GM06990 (cell line): ENCODE data around the gene SCN3B.

Source experiments
- DNase-seq: peaks from one replicate; pipeline ENCODE4 v3.0.0-alpha.2; 2011; ENCODE audit not compliant: insufficient read length; ENCODE audit errors: extremely low read depth
- H3K27me3 ChIP-seq: replicated peaks from 2 replicates; pipeline ENCODE4 v1.6.0; 2011; ENCODE audit warnings: low read length; ENCODE audit not compliant: control insufficient read depth, insufficient read depth
- H3K36me3 ChIP-seq: 2 replicates; pipeline ENCODE4 v1.5.1; 2011; ENCODE audit warnings: low read length; ENCODE audit not compliant: control insufficient read depth, insufficient read depth
- H3K4me3 ChIP-seq: replicated peaks from 2 replicates; pipeline ENCODE4 v1.5.1; 2011; ENCODE audit warnings: low read depth, mild to moderate bottlenecking, control low read depth, low read length
- TF ChIP-seq, protein P1 (sequence below): IDR thresholded peaks from 2 replicates; pipeline ENCODE4 v1.5.1; 2011; ENCODE audit warnings: low read length, control low read depth, mild to moderate bottlenecking, inconsistent platforms; ENCODE audit not compliant: insufficient read depth, poor library complexity, severe bottlenecking

The SCN3B gene

DNA sequence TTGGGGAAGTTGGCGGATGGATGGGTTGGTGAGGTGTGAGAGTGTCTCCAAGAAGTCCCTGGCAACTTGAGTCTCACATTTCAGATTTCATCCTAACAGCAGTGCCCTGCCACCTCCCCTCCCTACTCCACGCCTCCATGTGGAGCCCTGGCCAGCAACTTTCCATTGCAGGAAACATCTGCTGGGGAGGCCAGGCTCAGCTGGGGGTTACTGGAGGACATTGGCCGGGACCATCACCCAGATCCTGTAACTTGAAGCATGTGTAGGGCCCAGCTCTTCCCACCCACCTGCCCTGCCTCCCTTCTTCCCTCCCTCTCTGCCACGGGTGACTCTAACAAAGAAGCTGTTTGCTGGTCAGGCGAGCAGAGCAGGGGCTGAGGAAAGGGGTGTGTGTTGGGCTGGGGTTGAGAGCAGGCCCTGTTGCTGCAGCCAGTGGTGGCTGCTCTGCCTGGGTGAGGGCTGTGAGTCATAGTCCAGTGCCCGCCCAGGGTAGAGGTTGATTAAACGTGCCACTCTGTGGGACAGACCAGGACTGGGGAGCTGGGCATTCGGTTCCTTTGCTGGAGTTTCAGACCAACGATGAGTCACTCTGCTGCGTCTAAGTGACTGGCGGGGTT lies 64.0 kb downstream of the SCN3B start:
- TF ChIP-seq, protein P1, sequence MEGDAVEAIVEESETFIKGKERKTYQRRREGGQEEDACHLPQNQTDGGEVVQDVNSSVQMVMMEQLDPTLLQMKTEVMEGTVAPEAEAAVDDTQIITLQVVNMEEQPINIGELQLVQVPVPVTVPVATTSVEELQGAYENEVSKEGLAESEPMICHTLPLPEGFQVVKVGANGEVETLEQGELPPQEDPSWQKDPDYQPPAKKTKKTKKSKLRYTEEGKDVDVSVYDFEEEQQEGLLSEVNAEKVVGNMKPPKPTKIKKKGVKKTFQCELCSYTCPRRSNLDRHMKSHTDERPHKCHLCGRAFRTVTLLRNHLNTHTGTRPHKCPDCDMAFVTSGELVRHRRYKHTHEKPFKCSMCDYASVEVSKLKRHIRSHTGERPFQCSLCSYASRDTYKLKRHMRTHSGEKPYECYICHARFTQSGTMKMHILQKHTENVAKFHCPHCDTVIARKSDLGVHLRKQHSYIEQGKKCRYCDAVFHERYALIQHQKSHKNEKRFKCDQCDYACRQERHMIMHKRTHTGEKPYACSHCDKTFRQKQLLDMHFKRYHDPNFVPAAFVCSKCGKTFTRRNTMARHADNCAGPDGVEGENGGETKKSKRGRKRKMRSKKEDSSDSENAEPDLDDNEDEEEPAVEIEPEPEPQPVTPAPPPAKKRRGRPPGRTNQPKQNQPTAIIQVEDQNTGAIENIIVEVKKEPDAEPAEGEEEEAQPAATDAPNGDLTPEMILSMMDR: no peak
- Histone ChIP-seq H3K4me3 (no peak overlapping the region), H3K36me3 (0 out of 2 replicates have a peak, but pooled peaks cover 2% of the 10 kb centered on the region), H3K27me3 (no peaks in the 10 kb centered on the region)
- DNase-seq: no peak

DNA sequence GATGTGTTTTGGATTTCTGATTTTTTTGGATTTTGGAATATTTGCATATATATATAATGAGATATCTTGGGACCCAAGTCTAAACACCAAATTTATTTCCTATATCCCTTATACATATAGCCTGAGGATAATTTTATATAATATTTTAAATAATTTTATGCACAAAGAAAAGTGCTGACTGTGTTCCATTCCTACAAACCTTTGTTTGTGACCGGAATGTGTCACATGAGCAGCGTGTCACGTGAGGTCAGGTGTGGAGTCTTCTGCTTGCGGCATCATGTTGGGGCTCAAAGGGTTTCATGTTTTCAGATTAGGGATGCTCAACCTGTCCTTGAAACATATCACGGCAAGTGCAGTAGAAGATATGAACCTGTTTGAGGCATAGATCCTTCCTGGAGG lies 65.6 kb downstream of the SCN3B start:
- TF ChIP-seq, protein P1: no peak

DNA sequence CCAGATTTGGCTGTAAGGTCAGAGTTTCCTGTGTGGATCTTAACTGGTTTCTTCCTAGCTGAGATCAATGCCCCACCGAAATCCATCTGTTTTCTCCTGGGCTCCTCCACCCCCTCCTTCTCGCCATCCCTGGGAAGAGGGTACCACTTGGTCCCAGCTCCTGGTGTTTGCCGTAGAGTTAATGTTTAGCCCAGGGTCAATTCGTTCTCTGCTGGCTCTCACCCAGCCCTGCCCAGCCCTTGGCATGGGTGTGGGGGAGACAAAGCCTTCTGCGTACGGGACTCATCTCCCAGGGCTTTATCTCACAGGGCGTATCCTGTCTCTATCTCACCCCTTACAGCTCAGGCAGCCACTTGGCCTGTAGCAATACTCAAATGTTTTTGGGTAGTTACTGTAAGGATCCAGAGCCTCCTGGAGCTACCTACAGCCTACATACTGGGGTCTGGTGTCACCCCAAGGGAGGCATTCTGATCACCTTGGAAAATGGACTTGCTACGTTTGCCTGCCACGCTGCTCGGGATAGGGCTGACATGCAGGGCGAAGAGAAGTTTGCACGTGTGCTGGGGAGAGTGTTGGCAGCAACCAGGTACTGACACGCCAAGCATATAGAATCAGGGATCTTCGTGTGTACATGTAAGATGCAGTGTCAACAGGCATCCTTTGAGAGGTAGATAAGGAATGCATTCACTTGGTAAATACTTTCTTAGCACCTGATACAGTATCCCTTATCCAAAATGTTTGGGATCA lies 66.1 kb downstream of the SCN3B start:
- no peak for DNase-seq
- TF ChIP-seq, protein P1: no peak
- Histone ChIP-seq H3K27me3 (no peaks in the 10 kb centered on the region), H3K36me3 (0 out of 2 replicates have a peak, but pooled peaks cover 2% of the 10 kb centered on the region), H3K4me3 (no peak overlapping the region)

More for the DNA sequence above, 65.6 kb downstream of the SCN3B start:
- Histone ChIP-seq H3K4me3 (no peak overlapping the region), H3K36me3 (0 out of 2 replicates have a peak, but pooled peaks cover 2% of the 10 kb centered on the region), H3K27me3 (no peaks in the 10 kb centered on the region)
- DNase-seq: no peak

DNA sequence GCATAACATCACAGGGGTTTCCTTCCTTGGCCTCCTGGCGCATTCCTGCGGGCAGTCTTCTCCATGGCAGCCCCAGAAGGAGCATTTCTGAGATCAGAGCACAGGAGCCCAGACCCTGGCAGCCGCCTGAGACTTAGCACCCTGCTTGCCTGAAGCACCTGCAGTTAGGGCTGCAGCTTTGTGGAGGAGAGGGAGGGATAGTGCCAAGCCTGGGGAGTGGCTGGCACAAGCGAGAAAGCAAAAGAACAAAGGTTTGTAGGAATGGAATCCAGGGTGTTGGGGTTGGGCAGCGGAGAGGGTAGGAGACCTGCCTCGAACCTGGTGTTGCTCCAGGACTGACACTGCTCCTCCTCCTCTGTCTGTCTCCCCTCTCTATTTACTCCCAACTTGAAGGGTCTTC lies 66.9 kb downstream of the SCN3B start:
- Histone ChIP-seq H3K4me3 (no peak overlapping the region), H3K27me3 (no peaks in the 10 kb centered on the region), H3K36me3 (0 out of 2 replicates have a peak, but pooled peaks cover 2% of the 10 kb centered on the region)
- no peak for DNase-seq
- TF ChIP-seq, protein P1: no peak

DNA sequence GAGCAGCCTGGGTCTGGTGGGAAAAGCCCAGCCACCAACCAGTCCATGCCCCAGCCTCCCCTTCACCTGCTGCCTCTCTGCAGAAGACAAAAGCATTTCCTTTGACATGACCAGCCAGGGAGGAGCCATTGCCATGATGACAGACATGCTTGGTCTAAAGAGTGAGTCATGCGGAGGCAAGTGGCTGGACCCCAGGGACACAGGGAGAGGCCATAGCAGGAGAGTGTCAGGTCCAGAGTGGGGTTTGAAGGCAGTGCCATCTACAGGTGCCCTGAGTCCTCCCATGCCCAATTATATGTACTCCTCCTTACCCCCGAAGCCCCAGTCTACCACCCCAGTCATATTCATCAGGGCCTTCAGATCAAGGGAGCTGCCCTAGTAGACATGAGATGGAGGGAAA lies 67.4 kb downstream of the SCN3B start:
- DNase-seq: no peak
- Histone ChIP-seq H3K36me3 (0 out of 2 replicates have a peak, but pooled peaks cover 2% of the 10 kb centered on the region), H3K27me3 (no peaks in the 10 kb centered on the region), H3K4me3 (no peak overlapping the region)
- TF ChIP-seq, protein P1: no peak
